ENCODE data around the gene ZNF428.

ZNF428 gene

DNA sequence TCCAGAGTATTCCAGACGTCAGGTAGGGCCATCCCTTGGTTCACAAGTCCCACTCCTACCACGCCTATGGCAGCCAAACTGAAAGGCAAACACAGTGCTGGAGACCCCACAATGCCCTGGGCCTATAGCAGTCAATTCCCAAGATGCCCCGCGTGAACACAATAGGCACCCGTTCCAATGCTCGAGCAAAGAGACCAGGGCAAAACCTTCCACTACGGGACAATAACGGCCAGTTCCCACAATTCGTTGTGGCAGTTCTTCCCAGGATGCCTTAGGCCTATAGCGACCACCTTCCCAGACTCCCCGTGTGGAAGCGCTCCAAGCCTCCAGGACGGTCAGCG is 538 bp downstream of the ZNF428 start:
- Histone ChIP-seq H3K4me3 (peak overlapping the region; percentile 67 to 77 (median 71)), H3K4me2 (peak overlapping the region; percentile 81 to 98 (median 93)), H3K9ac (peak overlapping the region; percentile 87 to 96 (median 92)), H3K36me3 (peaks cover 7 to 27% (median 15%) of the 10 kb centered on the region in 11 experiments), H3K4me1 (peaks cover 36 to 53% (median 48%) of the 10 kb centered on the region in 10 experiments), H3K27ac (peak overlapping the region; percentile 84 to 96 (median 93)), H3K27me3 (no peaks in the 10 kb centered on the region), H3K9me3 (replicated peaks in 1 of 11) (no peaks in the 10 kb centered on the region), H4K20me1 (peaks cover 0 to 35% (median 22%) of the 10 kb centered on the region in 11 experiments; a peak in 13 of 22 replicates)
- no peak for TF ChIP-seq Cebpa-rat (IDR thresholded peaks at IDR 0.05)

GRCh38 chr19:43616954-43617353 is 2.5 kb downstream of the ZNF428 start:
- Histone ChIP-seq H3K36me3 (peaks cover 24 to 37% (median 34%) of the 10 kb centered on the region in 11 experiments), H4K20me1 (peaks cover 0 to 54% (median 28%) of the 10 kb centered on the region in 11 experiments; a peak in 14 of 22 replicates), H3K4me3 (no peak overlapping the region), H3K9ac (peak overlapping the region in 4 of 11 experiments; percentile 16 to 56 (median 44); a peak in 2 of 22 replicates), H3K27me3 (no peaks in the 10 kb centered on the region), H3K4me1 (peaks cover 36 to 53% (median 48%) of the 10 kb centered on the region in 10 experiments), H3K27ac (peak overlapping the region in 4 of 11 experiments; percentile 1 to 42 (median 3); a peak in 5 of 22 replicates), H3K4me2 (peak overlapping the region in 10 of 11 experiments; percentile 7 to 98 (median 86); a peak in 18 of 22 replicates), H3K9me3 (replicated peaks in 1 of 11) (no peaks in the 10 kb centered on the region)
- TF ChIP-seq Cebpa-rat (IDR thresholded peaks at IDR 0.05) = no peak

GRCh38 chr19:43616306-43616705 is 3.1 kb downstream of the ZNF428 start:
- peaks cover 36 to 53% (median 48%) of the 10 kb centered on the region in 10 experiments for H3K4me1 ChIP-seq
- peak overlapping the region in 9 of 11 experiments; percentile 1 to 56 (median 16); a peak in 9 of 22 replicates for H3K9ac ChIP-seq

GRCh38 chr19:43612374-43612773 is 7.1 kb downstream of the ZNF428 start:
- Histone ChIP-seq H3K27ac (no peak overlapping the region; a peak in 1 of 22 replicates), H3K4me1 (peaks cover 26 to 48% (median 39%) of the 10 kb centered on the region in 10 experiments), H3K4me3 (no peak overlapping the region), H3K9ac (no peak overlapping the region), H4K20me1 (peaks cover 0 to 100% (median 57%) of the 10 kb centered on the region in 11 experiments; a peak in 15 of 22 replicates), H3K9me3 (replicated peaks in 1 of 11) (no peaks in the 10 kb centered on the region), H3K36me3 (peaks cover 33 to 65% (median 58%) of the 10 kb centered on the region in 11 experiments), H3K27me3 (no peaks in the 10 kb centered on the region), H3K4me2 (no peak overlapping the region)
- TF ChIP-seq Cebpa-rat (IDR thresholded peaks at IDR 0.05) = no peak

More at GRCh38 chr19:43616306-43616705, 3.1 kb downstream of the ZNF428 start:
- Histone ChIP-seq H3K4me3 (no peak overlapping the region), H4K20me1 (peaks cover 0 to 61% (median 34%) of the 10 kb centered on the region in 11 experiments; a peak in 14 of 22 replicates), H3K27ac (peak overlapping the region in 8 of 11 experiments; percentile 1 to 42 (median 18); a peak in 10 of 22 replicates), H3K9me3 (replicated peaks in 1 of 11) (no peaks in the 10 kb centered on the region), H3K27me3 (no peaks in the 10 kb centered on the region), H3K36me3 (peaks cover 30 to 43% (median 40%) of the 10 kb centered on the region in 11 experiments), H3K4me2 (peak overlapping the region; percentile 7 to 98 (median 72); a peak in 19 of 22 replicates)
- TF ChIP-seq Cebpa-rat (IDR thresholded peaks at IDR 0.05) = no peak

- H4K20me1 ChIP-seq = peaks cover 0 to 94% (median 57%) of the 10 kb centered on the region in 11 experiments; a peak in 15 of 22 replicates
- peaks cover 33 to 69% (median 63%) of the 10 kb centered on the region in 11 experiments for H3K36me3 ChIP-seq
- no peaks in the 10 kb centered on the region for H3K27me3 ChIP-seq
- no peak for TF ChIP-seq Cebpa-rat (IDR thresholded peaks at IDR 0.05)
- no peak within 1 kb of the TSS for H3K4me2 ChIP-seq
- no peak within 1 kb of the TSS for H3K4me3 ChIP-seq
- H3K27ac ChIP-seq = peak within 1 kb of the TSS in 1 of 11 experiments; percentile 2; a peak in 2 of 22 replicates
- no peaks in the 10 kb centered on the region for H3K9me3 ChIP-seq (replicated peaks in 1 of 11)
- H3K9ac ChIP-seq = peak within 1 kb of the TSS in 5 of 11 experiments; percentile 0 to 20 (median 12); a peak in 4 of 22 replicates
- H3K4me1 ChIP-seq = peaks cover 26 to 48% (median 39%) of the 10 kb centered on the region in 10 experiments
These were observed 7.6 kb downstream of the ZNF428 start, which contains the start of gene SRRM5 for GRCh38 chr19:43611788-43612187. SRRM5 (plus strand) TSS chr19:43612088; CDS start chr19:43612122, 34 bp downstream.

- TF ChIP-seq Cebpa-rat (IDR thresholded peaks at IDR 0.05) = no peak
- no peaks in the 10 kb centered on the region for H3K9me3 ChIP-seq (replicated peaks in 1 of 11)
- no peaks in the 10 kb centered on the region for H3K27me3 ChIP-seq
- peaks cover 33 to 81% (median 76%) of the 10 kb centered on the region in 11 experiments for H3K36me3 ChIP-seq
- no peak overlapping the region for H3K4me3 ChIP-seq
- peaks cover 24 to 48% (median 35%) of the 10 kb centered on the region in 10 experiments for H3K4me1 ChIP-seq
- H3K27ac ChIP-seq = peak overlapping the region in 1 of 11 experiments; percentile 2; a peak in 1 of 22 replicates
- H4K20me1 ChIP-seq = peaks cover 0 to 81% (median 53%) of the 10 kb centered on the region in 11 experiments; a peak in 15 of 22 replicates
- H3K9ac ChIP-seq = peak overlapping the region in 6 of 11 experiments; percentile 0 to 20 (median 11); a peak in 4 of 22 replicates
- no peak overlapping the region for H3K4me2 ChIP-seq
These were observed 8.9 kb downstream of the ZNF428 start for GRCh38 chr19:43610493-43610892.

- H3K27ac ChIP-seq = peak overlapping the region in 3 of 11 experiments; percentile 23 to 31 (median 29); a peak in 4 of 22 replicates
- no peak for TF ChIP-seq Cebpa-rat (IDR thresholded peaks at IDR 0.05)
- H3K36me3 ChIP-seq = peaks cover 33 to 80% (median 75%) of the 10 kb centered on the region in 11 experiments
- 0 out of 22 replicates have a peak overlapping the region, but pooled peaks of 1 of the 11 experiments have one; percentile 2 for H3K4me2 ChIP-seq
- no peaks in the 10 kb centered on the region for H3K27me3 ChIP-seq
- peaks cover 24 to 48% (median 37%) of the 10 kb centered on the region in 10 experiments for H3K4me1 ChIP-seq
- peaks cover 0 to 76% (median 51%) of the 10 kb centered on the region in 11 experiments; a peak in 15 of 22 replicates for H4K20me1 ChIP-seq
- H3K9me3 ChIP-seq (replicated peaks in 1 of 11) = no peaks in the 10 kb centered on the region
- peak overlapping the region in 1 of 11 experiments; percentile 2; a peak in 1 of 22 replicates for H3K9ac ChIP-seq
- H3K4me3 ChIP-seq = no peak overlapping the region
These were observed 9.6 kb downstream of the ZNF428 start for GRCh38 chr19:43609872-43610271.

DNA sequence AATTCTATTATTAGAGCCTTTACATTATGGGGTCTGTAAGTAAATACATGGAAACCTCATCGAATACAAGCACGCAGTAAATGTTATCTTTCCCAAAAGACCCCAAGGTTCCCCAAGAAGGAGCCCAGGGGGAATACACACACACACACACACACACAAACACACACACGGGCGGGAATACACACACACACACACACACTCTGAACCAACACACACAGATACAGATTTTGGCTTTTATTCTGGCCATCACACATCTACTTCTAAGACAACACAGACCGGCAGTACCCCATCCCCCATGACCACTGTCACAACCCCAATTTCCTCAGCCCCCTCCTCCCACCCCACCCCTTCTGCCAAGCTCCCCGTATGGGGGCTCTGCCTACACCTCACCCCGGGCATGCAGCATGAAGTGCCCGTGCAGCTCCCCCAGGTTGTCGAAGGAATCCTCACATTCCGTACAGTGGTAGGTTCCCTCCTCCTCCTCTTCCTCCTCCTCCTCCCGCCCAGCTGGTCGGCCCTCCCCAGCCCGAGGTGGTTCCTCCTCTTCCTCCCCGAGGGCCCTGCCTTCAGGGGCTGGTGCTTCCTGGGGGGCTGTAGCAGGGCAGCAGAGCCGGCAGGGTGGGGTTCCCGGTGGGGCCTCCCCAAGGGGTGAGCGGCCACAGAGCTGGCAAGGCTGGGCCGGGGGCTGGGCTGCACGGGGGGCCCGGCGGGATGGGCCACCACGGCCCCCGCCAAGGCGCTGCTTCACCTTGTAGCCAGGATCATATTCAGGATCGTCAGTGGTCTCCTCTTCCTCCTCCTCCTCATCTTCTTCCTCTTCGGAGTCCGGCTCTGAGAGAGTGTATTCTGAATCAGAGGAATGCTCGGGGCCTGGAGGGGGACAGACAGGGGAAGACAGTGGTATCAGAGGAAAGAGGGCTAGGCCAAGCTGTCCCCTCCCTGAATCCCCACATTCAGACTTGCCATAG is 11.9 kb downstream of the ZNF428 start:
- H3K9ac ChIP-seq = peak overlapping the region; percentile 61 to 84 (median 75)
- H3K4me3 ChIP-seq = peak overlapping the region; percentile 40 to 66 (median 49); a peak in 19 of 20 replicates
- H3K27ac ChIP-seq = peak overlapping the region; percentile 54 to 85 (median 74)
- peaks cover 0 to 70% (median 31%) of the 10 kb centered on the region in 11 experiments; a peak in 15 of 22 replicates for H4K20me1 ChIP-seq
- H3K9me3 ChIP-seq (replicated peaks in 1 of 11) = no peaks in the 10 kb centered on the region
- H3K36me3 ChIP-seq = peaks cover 19 to 66% (median 52%) of the 10 kb centered on the region in 11 experiments
- H3K27me3 ChIP-seq = no peaks in the 10 kb centered on the region
- TF ChIP-seq Cebpa-rat (IDR thresholded peaks at IDR 0.05) = no peak
- H3K4me2 ChIP-seq = peak overlapping the region; percentile 81 to 96 (median 94)
- peaks cover 24 to 71% (median 60%) of the 10 kb centered on the region in 10 experiments for H3K4me1 ChIP-seq

Data from BLaER1 treated with 17β-estradiol and CSF1 and Interleukin-3, amounts not matched to agents 10 nM and 100 nM (cell line).